ENCODE data around the gene SAG.

GRCh38 chr2:233267516-233268245 lies 39.9 kb upstream of the SAG start:
- TF ChIP-seq CTCF (IDR thresholded peaks at IDR 0.05) (no peak), POLR2A (IDR thresholded peaks at IDR 0.05) (no peak)
